Activated naive CD4-positive, alpha-beta T cell treated with Interleukin-2 at 50 U/mL for 16 hours (primary cell): Measurements from ENCODE around the gene DPM3.
A peak's percentile ranks its signal among the peaks of the same experiment; 100 is the strongest.
"Not testable (repeated sequence)": the region's sequence is repeated elsewhere in the genome, so short reads cannot be mapped to it uniquely, and the experiment has no call there.

Source experiments
- DNase-seq: peaks from one replicate; pipeline ENCODE4 v3.0.0-alpha.2; 2020

Gene DPM3

DNA sequence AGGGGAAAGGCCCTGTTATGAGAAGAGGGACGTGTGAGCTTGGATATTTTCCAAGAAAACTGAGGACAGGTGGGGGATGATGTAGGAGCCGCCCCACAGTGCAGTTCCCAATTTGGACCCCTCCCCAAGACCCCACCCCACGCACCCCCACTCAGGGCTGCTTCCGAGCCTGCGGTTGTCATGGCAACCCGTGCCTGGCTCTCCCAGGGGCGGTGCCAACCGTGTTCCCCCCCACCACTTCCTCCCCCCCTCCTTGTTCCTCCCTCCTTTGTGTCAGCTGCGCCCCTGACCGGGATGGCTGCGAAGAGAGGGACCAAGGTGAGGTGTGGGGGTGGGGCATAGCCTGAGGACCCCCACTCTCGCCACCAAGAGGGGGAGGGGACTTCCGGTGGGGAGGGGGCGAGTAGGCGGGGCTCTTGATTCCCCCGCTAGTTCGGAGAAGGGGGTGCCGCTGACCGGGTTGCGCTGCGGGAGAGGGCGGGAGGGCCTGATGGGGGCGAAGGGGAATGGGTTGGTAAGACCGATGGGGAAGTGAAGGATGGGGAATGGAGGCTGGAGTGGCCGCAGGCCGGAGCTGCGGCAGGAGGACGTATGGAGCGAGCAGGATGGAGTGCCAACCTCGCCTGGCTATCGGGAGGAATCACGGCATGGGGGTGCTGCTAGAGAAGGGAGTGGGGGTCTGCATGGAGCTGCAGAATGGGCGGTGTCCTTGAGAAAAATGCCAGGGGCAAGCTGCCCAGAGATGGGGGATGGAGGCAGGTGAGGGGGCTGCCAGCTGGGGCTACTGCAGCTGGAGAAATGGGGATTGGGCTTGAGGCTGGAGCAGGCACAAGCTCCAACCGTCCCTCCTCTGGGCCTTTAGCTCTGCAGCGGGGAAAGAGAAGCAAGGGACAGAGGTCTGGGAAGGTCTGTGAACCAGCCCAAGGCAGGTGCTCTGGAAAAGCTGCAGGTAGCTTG lies 34.3 kb upstream of the DPM3 start:
- DNase-seq, result peak; percentile 56

- peak; percentile 76 for DNase-seq
These were observed 33.4 kb upstream of the DPM3 start, which contains the start of gene TRIM46 for GRCh38 chr1:155173478-155174323. Gene TRIM46 (plus strand): TSS chr1:155173849. CDS start chr1:155173967, 118 bp downstream.

DNA sequence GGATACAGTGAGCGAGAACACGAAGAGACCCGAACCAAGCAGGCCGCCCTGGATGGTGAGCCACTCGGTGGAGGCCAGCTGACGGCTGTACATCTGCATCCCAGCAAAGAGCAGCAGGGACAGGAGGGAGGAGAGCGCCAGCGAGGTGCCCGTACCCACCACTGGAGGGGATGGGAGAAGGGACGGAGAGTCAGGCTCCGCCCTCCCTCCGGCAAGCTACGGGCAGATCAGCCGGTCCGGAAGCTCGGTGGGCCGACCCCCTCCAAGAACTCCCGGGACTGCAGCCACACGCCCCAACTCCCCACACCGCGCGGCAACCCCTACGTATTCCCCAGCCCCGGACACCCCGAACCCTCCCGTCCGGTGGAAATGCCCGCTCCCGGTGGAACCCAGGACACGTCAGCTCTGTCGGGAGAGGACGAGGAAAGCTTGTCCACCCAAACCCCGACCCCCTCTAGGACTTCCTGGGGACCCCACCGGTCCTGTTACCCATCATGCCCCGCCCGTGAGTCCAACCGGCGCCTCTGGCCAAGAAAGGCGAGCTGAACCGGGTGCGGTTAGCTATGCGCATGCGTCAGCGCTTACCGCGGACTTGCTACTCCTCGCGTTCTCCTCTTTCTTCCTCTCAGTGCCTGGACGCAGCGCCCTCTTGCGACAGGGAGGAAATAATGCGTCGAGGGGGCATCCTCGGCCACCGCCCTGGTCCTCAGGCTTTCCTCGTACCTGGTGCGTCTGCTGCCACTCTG lies 32.6 kb upstream of the DPM3 start, which contains the start of gene KRTCAP2:
Gene KRTCAP2 (minus strand): TSS at position 573 of the 746 bp plus-strand sequence. CDS start 80 bp downstream, at position 493.
- peak; percentile 95 for DNase-seq

DNA sequence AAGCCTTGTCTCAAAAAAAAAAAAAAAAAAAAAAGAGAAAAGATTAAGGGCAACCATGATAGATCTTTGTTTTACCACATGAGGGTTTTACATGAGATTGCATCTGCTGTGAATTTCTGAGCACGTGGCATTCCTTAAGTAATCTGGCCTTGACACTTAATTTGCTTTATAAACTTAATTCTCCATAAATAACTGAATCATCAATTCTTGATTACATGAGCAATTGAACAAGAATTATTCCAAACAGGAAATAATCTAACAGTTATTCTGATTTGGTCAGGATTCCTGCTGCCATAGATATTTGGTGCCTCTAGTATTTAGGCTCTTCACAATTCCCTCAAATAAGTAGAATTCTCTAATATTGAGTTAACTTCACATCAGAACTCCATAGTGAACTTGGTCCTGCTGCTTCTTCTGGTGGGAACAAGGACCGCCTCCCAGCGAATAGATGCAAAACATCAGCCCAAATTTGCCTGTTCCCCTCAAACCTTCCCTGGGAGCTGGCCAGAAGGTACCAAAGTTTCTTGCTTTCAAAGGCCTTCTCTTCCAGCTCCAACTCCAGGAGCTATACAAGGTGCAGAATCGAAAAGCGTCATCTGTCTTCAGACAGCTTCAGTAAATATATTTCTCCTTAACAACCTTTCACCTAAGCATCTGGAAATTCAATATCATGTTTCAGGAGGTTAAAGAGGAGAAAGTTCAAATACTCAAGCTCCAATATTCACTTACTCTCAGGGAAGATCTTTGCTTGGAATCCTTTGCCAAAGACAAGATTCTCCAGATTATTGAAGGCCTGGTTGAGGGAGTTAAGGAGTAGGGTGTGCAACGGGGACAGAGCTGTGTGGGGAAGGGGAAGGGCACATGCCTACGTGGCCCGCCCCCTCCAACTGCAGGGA lies 31.8 kb upstream of the DPM3 start:
- no peak for DNase-seq

GRCh38 chr1:155170806-155171205 lies 30.5 kb upstream of the DPM3 start:
- no peak for DNase-seq

GRCh38 chr1:155170101-155170785 lies 29.9 kb upstream of the DPM3 start:
- no peak for DNase-seq

DNA sequence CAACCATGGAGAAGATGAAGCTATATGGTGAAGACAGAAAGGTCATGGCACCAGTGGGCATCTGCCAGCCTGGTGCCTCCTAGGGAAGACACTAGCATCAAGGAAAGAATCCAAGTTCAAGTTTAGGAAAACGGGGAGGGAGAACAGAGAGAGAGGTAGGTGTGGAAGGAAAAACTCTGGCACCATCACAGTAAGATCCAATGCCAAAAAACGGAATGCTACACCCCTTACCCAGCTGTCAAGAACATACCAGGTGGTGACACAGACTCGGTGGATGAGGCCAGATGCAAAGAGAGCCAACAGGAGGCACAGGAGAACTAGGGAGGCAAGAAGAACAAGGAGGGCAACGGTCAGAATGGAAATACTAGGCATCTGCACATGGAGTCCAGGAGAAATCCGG lies 29.2 kb upstream of the DPM3 start:
- DNase-seq, result no peak

DNA sequence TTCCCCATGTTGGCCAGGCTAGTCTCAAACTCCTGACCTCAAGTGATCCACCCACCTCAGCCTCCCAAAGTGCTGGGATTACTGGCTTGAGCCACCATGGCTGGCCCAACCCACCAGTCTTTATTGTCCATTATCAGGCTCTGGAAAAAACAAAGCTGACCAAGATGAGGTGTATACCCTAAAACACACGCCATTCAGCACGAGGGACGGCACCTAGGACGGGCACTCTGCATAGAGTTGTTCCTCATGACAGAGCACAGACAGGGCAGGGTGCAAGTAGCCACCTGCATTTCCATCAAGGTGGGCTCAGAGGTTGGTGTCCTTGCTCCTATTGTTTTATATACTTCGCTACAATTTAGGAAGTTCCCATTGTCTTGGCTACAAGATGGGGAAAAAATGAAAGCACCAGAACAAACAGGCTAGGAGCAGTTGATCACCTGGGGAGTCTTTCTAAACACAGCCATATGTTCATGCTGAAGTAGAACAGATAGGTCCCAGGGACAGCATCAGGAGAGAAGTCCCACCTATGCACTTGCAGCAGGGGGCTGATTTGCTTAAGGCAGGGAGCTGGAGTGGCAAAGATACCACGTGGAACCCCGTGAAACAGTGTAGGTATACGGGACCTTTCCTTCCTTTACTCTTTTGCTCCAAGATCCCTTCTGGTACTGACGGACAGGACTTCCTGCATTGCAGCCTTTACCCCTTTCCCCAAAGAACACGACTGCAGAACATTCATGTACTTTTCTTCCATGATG lies 28.3 kb upstream of the DPM3 start:
- no peak for DNase-seq

DNA sequence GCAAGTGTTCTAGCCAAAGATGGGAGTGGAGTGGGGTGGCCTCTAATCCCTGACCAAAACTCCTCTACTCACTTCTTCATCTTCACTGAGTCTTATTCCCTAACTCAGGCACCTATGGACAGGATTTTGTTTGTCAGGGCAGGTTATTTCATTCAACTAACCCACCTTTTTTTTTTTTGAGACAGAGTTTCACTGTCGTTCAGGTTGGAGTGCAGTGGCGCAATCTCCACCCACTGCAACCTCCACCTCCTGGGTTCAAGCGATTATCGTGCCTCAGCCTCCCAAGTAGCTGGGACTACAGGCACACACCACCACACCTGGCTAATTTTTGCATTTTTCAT lies 27.7 kb upstream of the DPM3 start:
- not testable (repeated sequence) for DNase-seq

DNA sequence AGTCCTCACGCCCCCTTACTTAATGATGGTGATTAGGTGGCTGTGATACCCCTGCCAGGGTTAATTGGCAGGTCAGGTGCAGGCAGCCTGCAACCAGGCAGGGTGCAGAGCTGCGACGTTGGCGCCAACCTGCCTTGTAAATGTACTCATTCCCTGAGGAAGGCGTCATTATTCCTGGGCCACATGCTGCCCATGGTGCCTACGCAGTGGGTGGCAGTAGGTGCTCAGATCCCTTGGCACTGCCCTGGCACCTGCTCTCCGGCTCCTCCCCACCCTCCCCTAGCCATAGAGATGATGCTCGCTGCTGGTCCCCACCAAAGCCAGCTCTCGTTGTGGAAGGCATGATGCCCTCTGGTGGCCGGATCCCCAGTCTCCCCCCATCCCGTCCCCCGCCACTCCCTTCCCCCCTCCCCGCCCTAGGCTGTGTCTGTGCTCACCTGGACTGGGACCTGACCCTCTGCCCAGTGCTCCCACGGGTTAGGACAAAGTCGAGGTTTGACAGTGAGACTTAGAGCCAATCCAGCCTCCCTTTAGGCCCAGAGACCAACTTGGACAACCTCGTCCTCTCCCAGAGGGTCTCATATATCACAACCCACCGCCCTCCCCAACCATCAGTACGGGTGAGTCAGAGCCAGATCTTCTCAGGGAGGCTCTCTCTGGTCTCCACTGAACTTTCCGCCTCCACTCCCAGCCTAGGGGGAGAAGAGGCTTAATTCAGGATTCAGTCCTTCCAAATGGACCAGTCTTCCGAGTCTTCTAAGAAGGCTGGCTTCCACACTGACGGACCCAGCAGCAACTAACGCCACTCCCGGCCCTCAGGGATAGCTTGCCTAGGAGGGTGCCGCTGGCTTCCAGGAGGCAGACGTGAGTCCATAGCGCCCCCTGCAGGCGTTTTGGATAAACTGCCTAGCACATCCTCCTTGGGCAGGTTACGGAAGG lies 27.1 kb upstream of the DPM3 start:
- DNase-seq, result peak; percentile 84

GRCh38 chr1:155166471-155167165 lies 26.3 kb upstream of the DPM3 start:
- DNase-seq, result no peak

DNA sequence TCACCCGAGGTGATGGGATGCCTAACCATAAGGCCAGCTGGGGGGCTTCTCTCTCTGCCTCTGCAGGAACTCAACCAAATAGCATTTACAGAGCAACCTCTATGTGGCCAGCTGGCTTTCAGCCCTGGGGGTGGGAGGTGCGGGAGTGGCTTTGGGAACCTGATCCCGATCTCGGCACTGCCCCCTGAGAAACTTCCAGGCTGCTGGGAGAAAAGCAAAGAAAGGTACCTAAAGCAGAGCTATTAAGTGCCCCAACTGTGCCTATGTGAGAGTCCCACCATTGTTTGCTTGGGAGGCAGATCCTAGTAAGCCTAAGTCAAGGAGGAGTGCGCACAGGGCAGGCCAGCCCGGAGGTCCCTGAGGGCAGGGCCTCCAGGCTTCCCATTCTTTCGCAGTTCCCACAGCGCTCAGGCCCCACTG lies 25.7 kb upstream of the DPM3 start:
- DNase-seq, result no peak

GRCh38 chr1:155164625-155165024 lies 24.3 kb upstream of the DPM3 start:
- DNase-seq, result not testable (repeated sequence)

- DNase-seq, result not testable (repeated sequence)
These were observed 23.5 kb upstream of the DPM3 start for GRCh38 chr1:155163785-155164184.

DNA sequence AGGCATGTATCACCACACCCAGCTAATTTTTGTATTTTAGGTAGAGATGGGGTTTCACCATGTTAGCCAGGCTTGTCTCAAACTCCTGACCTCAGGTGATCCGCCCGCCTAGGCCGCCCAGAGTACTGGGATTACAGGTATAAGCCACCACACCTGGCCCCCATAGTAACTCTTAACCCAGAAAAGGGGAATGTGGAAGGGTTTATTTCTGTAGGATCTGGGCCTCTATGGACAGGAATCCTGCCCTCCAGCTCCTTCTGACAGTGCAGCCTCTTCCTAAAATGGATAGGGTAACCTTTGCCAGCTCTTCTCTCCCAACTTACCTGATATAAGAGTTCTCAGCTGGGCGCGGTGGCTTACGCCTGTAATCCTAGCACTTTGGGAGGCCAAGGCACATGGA lies 22.3 kb upstream of the DPM3 start:
- DNase-seq, result not testable (repeated sequence)

DNA sequence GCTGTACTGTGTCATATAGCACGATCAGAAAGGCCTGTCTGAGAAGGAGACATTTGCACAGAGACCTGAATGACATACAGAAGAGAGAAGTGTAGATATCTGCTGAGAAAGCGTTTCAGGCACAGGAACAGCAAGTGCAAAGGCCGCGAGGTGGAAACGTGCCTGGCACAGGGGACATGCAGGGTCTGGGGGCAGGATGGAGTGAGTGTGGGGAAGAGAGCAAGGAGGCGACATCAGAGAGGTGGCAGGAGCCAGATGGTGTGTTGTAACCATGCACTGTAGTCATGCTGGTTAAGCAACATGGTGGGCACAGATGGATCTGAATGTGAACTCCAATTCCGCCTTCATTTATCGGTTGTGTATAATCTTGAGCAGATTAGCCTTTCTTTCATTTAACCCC lies 19.8 kb upstream of the DPM3 start:
- no peak for DNase-seq

DNA sequence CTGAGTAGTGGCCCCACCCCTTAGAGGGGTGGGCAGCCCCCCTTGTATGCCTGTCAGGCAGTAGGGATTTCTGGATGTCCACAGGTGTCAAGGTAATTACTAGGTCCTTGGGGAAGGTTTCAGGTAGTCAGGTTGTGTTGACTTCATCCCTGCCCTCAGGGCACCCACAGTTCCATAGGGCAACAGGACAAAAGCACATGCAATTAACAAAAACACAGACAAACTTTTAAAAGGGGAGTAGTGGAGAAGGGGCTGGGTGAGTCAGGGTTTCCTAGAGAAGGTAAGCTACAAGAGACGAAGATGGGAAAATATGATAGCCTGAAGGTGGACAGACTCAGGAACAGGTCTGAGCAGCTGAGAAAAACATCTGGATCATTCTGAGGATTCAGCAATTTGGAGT lies 18.7 kb upstream of the DPM3 start:
- no peak for DNase-seq

DNA sequence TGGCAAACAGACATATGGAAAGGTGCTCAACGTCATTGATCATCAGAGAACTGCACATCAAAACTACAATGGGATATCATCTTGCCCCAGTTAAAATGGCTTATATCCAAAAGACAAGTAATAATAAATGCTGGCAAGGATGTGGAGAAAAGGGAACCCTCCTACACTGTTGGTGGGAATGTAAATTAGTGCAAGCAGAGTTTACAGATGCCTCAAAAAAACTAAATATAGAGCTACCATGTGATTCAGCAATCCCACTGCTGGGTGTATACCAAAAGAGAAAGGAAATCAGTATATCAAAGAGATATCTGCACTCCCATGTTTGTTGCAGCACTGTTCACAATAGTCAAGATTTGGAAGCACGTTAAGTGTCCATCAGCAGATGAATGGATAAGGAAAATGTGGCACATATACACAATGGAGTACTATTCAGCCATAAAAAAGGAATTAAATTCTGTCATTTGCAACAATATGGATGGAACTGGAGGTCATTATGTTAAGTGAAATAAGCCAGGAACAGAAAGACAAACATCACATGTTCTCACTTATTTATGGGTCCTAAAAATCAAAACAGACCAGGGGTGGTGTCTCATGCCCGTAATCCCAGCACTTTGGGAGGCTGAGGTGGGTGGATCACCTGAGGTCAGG lies 15.8 kb upstream of the DPM3 start:
- not testable (repeated sequence) for DNase-seq
